ENCODE results near the gene WAPL.
A peak's percentile ranks its signal among the peaks of the same experiment; 100 is the strongest.
"Not testable (repeated sequence)": the region's sequence is repeated elsewhere in the genome, so short reads cannot be mapped to it uniquely, and the experiment has no call there.

The WAPL gene, protein sequence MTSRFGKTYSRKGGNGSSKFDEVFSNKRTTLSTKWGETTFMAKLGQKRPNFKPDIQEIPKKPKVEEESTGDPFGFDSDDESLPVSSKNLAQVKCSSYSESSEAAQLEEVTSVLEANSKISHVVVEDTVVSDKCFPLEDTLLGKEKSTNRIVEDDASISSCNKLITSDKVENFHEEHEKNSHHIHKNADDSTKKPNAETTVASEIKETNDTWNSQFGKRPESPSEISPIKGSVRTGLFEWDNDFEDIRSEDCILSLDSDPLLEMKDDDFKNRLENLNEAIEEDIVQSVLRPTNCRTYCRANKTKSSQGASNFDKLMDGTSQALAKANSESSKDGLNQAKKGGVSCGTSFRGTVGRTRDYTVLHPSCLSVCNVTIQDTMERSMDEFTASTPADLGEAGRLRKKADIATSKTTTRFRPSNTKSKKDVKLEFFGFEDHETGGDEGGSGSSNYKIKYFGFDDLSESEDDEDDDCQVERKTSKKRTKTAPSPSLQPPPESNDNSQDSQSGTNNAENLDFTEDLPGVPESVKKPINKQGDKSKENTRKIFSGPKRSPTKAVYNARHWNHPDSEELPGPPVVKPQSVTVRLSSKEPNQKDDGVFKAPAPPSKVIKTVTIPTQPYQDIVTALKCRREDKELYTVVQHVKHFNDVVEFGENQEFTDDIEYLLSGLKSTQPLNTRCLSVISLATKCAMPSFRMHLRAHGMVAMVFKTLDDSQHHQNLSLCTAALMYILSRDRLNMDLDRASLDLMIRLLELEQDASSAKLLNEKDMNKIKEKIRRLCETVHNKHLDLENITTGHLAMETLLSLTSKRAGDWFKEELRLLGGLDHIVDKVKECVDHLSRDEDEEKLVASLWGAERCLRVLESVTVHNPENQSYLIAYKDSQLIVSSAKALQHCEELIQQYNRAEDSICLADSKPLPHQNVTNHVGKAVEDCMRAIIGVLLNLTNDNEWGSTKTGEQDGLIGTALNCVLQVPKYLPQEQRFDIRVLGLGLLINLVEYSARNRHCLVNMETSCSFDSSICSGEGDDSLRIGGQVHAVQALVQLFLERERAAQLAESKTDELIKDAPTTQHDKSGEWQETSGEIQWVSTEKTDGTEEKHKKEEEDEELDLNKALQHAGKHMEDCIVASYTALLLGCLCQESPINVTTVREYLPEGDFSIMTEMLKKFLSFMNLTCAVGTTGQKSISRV (N-terminal part only)

DNA sequence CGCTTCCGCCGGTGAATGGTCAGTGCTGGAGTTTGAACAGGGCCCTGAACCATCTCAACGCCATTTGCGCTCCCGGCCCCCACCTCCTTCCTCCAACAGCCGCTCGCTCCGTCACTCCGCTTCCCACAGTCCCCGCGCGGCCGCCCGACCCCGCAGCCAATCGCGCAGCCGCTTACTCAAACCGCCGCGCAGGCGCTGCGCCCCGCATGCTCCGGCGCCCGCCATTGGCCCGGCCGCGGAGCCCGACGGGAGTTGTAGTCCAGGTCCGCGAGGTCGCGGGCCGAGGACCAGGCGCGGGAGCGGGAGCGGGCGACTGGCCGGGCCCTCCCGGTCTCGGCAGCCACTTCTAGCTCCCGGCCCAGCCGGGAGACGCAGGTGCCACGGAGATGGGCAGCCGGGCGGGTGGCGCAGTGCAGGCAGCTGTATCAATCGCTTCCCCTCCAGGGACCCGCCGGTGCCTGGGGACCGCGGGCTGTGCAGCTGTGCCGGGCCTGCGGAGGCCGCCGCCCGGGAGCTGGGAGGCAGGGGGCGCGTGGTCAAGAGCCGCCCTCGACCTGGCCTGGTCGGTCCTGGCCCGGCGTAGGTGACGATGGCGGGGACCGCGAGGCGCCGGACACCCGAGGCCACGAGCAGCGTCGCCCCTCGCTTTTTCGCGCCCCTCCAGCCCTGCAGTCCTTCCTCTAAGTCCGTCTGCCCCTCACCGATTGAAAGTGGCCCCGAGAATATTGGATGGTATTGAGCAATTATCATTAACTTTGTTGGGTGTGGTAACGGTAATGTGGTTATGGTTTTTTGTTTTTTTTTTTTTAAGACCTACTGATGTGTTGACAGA, at the start of gene WAPL:
WAPL (minus strand) TSS at position 115 of the 832 bp plus-strand sequence. CDS start 3,723 bp downstream, outside the sequence.
- peak; percentile 99 for DNase-seq (ENCODE audit: low read depth, low spot score)

DNA sequence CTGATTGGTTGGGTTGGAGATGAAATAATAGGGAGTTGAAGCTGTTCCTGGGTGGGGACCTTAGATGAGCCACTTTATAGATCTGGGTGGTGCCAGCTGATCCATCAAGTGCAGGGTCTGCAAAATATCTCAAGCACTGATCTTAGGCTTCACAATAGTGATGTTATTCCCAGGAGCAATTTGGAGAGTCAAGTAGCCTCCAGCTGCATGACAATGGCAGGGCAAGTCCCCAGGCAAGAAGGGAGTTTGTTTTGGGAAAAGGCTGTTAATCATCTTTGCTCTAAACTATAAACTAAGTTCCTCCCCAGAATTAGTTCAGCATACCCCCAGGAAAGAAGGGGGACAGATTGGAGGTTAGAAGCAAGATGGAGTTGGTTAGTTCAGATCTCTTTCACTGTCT, 47.7 kb upstream of the WAPL start:
- no peak for DNase-seq (ENCODE audit: low read depth, low spot score)

DNA sequence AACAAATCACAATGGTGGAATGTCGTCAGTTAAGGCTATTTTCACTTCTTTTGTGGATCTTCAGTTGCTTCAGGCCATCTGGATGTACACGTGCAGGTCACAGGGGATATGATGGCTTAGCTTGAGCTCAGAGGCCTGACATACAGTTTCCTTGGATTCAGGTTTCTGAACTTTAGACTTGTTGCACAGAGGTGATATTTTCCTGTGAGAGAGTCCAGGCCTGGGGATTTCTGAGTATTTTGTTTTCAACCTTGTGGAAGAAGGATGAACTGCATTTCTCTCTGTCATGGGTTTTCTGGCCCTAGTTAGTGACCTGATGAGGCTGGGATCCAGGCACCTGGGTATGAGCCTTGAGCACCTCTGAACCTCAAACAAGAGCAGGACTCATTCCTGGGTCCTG, 44.9 kb upstream of the WAPL start:
- DNase-seq (ENCODE audit: low read depth, low spot score) = not testable (repeated sequence)

DNA sequence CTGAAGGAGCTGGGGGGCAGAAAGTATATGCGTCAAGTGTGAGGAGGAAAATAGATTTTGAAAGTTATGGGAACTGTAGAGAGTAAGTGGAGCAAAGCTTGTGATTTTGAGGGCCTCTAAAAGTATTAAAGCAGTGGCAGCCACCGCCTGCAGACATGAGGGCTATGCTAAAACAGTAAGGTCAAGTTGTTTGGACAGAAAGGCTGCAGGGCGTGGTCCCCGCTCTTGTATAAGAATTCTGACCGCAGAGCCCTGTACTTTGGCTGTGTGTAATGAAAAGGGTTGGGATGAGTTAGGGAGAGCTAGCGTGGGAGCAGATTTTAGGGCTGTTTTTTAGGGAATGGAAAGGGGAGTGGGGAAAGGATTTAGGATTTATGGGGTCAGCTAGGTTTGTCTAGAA, 41.7 kb upstream of the WAPL start:
- not testable (repeated sequence) for DNase-seq (ENCODE audit: low read depth, low spot score)

DNA sequence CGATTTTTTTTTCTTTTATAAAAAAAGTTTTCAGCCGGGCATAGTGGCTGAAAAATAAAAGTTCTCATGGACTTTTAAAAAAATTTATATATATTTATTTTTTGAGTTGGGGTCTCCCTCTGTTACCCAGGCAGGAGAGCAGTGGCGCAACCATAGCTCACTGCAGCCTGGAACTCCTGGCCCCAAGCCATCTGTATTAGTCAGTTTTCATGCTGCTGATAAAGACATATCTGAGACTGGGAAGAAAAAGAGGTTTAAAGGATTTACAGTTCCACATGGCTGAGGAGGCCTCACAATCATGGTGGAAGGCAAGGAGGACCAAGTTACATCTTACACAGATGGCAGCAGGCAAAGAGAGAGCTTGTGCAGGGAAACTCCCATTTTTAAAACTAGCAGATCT, 37.1 kb upstream of the WAPL start:
- DNase-seq (ENCODE audit: low read depth, low spot score) = peak; percentile 17

DNA sequence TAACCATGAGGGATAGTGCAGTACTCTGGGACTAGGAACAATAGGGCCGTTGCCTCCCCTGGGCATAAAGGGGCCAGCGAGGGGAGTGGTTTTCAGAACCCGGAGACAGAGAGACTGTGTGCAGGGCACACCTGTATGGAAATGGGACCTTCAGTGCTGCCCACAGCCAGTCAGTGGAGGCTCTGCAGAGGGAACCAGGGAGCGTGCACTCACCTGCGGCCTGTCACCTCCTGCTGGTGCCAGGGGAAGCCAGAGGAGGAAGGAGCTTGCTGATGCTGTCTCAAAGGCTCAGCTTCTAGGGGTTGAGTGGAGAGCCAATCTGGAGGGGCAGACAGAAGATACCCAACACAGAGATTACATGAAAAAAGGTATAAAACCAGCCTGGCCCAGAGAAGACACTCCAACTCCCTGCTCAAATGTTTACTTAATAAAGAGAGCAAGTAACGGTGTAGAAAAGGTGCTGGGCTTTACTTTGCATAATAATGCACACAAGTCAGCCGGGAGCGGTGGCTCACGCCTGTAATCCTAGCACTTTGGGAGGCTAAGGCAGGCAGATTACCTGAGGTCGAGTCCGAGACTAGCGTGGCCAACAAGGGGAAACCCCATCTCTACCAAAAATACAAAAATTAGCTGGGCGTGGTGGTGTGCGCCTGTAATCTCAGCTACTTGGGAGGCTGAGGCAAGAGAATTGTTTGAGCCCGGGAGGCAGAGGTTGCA, 35.5 kb upstream of the WAPL start:
- no peak for DNase-seq (ENCODE audit: low read depth, low spot score)

DNA sequence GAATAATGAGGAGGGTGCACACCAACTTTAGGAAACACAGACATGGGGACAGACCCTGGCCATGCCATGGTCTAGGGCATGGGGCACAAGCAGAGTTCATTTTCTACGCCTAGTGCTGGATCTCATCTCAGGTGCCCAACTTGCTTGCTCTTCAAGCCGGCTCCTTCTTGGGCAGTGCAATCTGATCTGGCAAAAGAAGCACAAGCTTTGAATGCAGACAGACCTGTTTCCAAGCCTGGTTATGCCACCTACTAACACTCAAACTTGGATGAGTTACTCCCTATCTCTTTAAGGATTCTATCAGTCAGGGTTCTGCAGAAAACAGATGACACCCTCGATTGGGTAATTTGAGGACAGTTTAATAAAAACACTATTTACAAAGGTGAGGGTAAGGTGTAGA, 34.9 kb upstream of the WAPL start:
- DNase-seq (ENCODE audit: low read depth, low spot score) = no peak

DNA sequence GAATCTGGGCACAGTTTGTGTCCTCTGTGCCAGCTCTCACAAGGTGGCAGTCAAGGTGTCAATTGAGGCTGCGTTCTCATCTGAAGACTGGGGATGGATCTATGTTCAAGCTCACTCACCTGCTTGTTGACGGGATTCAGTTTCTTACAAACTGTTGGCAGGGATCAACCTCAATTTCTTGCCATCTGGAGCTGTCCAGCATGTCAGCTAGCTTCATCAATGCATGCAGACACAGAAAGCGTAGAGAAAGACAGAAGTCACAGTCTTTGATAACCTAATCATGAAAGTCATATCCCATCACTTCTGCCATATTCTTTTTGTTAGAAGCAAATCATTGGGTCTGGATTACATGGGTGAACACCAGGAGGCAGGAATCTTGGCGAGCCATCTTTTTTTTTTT, 32.0 kb upstream of the WAPL start:
- DNase-seq (ENCODE audit: low read depth, low spot score) = no peak

DNA sequence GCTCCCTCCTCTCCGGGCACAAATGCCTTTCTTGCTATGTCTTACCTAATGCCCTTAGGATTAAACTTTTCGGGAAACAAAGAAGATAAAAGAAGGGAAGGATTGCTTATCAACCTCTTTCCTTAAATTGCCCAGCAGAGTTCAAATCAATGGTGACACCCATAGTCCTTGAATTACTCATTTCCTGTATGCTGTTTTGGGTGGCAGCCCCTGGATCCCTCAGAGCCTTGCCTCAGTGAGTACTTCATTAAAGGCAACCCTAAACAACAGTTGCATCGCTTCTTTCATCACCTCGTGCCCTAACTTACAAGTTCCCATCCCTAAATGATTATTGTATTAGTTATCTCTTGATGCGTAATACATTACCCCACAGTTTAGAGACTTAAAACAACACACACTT, 31.6 kb upstream of the WAPL start:
- DNase-seq (ENCODE audit: low read depth, low spot score) = no peak

DNA sequence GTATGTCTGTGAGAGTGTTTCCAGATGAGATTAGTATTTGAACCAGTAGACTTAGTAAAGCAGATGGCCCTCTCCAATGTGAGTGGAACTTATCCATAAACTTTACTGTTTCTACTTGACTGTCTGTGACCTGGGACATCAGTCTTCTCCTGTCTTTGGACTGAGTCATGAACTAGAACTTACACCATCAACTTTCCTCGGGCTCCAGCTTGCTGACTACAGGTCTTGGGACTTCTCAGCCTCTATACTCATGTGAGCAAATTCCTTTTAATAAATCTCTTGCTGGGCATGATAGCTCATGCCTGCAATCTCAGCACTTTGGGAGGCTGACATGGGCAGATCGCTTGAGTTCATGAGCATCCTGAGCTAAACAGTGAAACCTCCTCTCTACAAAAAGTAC, 25.7 kb upstream of the WAPL start:
- no peak for DNase-seq (ENCODE audit: low read depth, low spot score)

DNA sequence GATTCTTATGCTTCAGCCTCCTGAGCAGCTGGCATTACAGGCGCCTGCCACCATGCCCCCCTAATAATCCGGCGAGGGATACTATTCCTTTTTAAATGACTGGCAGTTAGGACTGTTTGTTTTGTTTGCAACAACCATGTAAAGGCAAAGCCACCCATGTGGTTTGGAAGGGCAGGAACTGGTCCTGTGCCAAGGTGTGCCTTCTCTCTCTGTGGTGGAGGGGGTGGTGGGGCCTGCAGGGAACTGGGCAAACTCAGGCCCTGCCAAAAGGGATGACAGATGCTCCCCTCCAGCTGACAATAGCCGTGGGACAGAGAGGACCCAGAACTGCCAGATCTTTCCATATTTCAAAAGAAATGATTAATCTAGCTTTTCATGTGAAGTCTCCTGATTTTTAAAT, 23.5 kb upstream of the WAPL start:
- DNase-seq (ENCODE audit: low read depth, low spot score) = peak; percentile 41

DNA sequence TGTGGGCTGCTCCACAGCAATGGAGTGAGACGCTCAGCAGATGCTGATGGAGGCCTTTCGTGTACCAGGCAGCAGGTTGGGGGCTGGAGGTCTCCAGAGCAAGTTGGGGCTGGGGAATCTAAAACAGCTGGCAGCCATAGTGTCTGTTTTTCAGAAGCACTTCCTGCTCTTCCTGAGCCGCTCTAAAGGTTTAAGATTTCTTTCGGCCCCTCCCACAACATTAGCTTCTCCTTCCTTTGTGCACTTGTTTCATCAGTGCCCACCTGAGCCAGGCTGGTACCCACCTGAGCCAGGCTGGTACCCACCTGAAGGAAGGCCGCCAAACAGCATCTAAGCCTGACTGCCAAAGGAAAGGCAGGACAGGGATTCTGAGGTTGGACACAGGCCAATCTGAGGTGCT, 18.4 kb upstream of the WAPL start:
- DNase-seq (ENCODE audit: low read depth, low spot score) = no peak

DNA sequence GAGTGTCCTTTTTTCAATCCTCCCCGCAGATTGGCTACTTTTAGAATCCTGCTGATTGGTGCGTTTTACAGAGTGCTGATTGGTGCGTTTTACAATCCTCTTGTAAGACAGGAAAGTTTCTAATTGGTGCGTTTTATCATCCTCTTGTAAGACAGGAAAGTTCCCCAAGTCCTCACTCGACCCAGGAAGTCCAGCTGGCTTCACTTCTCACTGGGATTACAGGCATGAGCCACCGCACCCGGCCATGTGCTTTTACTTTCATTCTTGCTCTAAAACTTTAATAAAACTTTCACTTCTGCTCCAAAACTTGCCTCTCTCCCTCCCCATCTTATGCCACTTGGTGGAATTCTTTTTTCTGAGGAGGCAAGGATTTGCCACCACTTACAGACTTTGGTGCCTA, 17.0 kb upstream of the WAPL start:
- no peak for DNase-seq (ENCODE audit: low read depth, low spot score)

DNA sequence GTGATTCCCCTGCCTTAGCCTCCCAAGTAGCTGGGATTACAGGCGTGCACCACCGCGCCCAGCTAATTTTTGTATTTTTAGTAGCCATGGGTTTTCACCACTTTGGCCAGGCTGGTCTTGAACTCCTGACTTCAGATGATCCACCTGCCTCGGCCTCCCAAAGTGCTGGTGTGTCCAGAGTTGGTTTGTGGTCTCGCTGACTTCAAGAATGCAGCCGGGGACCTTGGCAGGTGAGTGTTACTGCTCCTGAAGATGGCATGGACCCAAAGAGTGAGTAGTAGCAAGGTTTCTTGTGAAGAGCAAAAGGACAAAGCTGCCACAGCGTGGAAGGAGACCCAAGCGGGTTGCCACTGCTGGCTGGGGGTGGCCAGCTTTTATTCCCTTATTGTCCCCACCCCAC, 16.4 kb upstream of the WAPL start:
- DNase-seq (ENCODE audit: low read depth, low spot score) = not testable (repeated sequence)

DNA sequence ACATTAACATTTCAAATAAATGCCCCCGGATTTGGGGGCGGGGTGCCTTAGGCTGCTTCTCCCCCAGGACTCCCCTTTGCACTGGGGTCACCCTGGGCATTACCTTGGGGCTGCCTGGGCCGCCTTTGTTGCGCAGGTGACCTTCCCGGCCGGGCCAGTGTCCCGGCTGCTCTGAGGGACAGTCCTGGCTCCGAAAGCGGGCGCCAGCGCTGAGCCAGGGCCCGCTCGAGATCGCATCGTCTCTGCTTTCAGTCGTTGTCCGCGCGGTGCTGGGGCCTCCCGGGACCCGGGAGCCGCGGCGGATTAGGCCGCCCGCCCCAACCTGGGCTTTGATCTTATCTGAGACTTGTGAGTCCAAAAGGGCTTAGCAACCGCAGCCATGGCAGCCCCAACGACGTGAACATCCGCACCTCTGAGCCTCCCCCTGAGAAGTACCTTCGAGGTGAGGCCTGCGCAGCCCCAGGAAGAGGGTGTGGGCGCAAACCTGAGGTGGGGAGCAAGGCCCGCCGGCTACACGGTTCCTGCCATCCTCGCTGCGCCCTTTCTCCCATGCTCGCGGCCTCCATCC, 14.8 kb upstream of the WAPL start:
- DNase-seq (ENCODE audit: low read depth, low spot score) = no peak

DNA sequence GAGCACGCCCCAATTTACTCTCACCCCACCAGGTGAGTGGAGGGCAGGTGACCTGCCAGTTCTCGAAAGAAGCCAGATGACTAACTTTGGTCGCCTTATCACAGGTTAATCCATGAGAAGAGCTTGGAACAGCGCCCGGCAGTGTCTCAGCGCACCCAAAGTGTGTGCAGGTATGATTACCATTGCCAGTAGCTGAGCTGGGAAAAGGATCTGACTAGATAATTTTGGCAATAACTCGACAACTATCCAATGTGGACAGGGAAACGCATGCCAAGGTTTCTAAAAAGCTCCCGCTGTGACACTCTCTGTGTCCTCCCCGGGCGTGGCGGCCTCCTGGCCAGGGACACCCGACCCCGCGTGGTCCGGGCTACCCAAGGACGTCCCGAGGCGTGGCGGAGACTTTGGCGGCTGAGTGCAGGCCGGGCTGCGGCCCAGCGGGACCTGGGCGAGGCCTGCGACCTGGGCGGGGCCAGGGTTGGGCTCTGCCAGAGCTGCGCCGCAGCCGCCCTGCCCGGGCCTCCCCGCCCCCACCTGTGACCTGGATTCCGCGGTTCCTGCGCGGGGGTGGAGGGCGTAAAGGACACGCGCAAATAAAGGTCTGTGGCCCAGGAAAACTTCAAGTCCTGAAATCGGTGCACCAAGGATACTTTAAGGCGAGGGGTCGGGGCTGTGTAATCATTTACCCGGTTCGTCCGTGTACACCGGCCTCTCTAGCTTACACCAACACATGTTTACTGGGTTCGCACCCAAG, 13.7 kb upstream of the WAPL start:
- peak; percentile 43 for DNase-seq (ENCODE audit: low read depth, low spot score)

DNA sequence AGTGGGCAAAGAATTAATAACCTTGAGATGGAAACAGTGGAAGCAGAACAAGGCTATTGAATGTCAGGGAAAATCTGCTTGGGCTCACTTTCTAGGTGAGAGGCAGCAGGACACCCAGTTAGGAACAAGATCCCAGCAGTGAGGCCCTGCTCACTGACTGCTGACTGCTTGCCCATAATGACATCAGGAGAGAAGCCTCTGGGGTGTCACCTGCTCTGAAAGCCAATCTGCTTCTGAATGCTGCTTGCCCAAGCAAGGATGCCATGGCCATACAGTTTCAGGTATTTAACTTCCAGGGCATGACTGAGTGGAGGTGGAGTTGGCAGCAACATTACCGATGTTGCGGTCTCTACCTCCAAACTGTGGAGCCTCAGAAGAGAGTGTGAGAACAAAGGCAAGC, 11.7 kb upstream of the WAPL start:
- no peak for DNase-seq (ENCODE audit: low read depth, low spot score)

DNA sequence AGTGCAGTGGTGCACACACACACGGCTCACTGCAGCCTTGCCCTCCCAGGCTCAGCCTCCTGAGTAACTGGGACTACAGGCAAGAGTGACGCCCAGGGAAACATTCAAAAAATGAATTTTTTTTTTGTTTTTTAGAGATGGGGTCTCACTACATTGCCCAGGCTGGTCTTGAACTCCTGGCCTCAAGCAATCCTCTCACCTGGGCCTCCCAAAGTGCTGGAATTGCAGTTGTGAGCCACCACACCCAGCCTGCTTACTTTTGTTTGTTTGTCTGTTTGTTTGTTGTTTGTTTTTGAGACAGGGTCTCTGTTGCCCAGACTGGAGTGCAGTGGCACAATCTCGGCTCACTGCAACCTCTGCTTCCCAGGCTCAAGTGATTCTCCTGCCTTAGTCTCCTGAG, 7.1 kb upstream of the WAPL start:
- DNase-seq (ENCODE audit: low read depth, low spot score) = not testable (repeated sequence)

DNA sequence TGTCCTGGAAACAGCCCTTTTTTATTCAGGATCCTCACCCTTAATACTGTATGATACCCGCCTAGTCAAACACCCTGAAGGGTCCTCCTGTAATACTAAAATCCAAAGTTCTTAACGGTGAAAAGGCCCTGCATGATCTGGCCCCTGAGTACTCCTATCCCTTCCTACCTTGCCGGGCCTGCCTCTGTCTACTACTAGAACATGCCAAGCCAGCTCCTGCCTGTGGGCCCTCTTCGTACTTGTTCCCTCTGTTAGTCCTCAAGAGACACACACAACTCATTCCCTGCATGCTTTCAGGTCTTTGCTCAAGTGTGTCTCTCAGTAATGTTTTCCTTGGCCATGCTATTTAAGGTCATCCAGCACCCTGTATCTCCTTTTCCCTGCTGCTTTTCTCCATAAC, 5.0 kb upstream of the WAPL start:
- DNase-seq (ENCODE audit: low read depth, low spot score) = no peak

DNA sequence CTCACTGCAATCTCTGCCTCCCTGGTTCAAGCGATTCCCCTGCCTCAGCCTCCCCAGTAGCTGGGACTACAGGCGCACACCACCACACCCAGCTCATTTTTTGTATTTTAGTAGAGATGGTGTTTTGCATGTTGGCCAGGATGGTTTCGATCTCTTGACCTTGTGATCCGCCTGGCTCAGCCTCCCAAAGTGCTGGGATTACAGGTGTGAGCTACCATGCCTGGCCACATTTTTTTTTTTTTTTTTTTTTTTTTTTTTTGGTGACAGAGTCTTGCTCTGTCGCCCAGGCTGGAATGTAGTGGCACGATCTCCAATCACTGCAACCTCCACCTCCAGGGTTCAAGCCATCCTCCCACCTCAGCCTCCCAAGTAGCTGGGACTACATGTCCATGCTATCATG, 4.1 kb upstream of the WAPL start:
- not testable (repeated sequence) for DNase-seq (ENCODE audit: low read depth, low spot score)

Data from astrocyte of the hippocampus (primary cell).